HG03565 (cell line): ENCODE results near the gene ESYT2.

Source experiments
- ATAC-seq: cut with Tn5 transposase; IDR thresholded peaks from one replicate; pipeline ENCODE4 v1.9.1; 2021; ENCODE audit warnings: mild to moderate bottlenecking, moderate library complexity; ENCODE audit not compliant: unreplicated experiment

ESYT2 gene

DNA sequence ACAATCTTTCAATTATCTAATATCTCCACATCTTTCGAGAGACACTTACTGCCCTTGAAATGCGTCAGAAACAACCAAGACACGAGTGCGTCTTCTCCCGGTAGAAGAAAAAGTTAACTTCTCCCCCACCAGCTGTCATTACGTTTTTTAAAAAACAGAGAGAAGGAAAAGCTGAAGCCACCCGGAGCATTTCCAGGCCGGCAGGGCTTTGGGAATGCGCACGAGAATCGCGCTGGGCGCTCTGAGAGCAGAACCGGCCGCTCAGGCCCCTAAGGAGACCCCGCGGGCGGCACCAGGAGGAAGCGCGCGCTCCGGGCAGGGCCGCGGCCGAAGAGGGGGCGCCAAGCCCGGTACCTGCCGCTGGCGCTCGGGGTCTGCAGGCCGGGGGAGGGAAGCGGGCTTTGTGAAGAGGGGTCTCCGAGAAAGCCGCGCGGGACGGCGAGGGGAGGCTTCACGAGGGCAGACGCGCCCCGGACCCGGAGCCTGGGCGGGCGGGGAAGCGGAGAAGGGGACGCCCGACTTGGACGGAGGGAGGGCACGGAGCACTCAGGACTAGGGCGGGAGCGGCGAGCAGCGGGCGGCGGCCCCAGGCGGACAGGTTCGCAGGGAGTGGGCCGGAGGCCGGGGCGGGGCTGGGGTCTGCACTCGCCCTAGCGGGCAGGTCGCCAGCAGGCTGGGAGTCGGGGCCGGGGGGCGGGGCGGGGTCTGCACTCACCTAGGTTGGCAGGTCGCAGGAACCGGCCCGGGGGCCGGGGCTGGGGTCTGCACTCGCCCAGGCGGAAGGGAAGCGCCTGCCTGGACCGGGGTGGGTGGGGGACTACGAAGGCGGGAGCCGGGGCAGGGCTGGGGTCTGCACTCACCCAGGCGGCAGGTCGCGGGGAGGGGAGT is 932 bp downstream of the ESYT2 start:
- no peak for ATAC-seq

GRCh38 chr7:158827411-158828132 is 1.7 kb downstream of the ESYT2 start:
- no peak for ATAC-seq

DNA sequence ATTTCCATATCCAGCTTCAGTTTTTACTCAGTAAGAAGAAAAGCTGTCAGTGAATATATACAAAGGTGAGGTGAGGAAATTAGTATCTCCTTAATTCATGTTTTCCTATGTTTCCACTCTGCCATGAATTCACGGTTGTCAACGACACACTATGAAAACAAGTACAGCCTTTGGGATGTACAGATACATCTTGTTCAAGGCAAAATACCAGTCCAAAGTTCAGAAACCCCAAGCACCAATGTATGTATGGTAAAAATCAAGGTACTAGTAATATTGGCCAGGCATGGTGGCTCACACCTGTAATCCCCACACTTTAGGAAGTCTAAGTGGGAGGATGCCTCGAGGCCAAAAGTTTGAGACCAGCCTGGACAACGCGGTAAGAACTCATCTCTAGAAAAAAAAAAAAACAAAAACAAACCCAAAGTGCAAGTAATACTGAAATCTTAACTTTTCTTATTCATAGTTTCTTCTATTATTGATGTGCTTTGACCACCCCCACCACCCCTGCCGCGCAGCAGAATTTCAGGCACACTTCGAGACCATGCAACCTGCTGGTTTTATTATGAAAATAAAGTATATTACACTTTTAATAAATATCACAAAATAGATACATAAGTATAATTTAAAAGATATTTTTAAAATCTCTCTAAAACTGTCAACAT is 3.5 kb downstream of the ESYT2 start:
- ATAC-seq, result no peak

DNA sequence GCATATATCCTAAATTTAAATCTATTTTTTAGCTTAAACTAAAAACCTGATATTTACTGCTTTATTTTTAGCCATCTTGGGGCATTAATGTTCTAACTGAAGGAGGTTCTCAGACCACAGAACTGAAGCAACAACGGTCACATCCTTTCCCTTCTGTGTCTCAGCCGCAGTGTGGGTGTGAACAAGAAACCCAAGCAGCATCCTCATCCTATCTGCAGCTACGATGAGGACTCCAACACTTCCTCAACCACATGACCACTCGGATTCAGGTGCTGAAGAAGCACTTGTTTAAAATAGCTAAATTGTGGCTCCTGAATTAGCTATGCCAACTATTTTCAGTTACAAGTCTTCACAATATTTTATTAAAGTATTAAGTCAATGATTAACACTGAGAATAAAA is 5.3 kb downstream of the ESYT2 start:
- peak; percentile 81 for ATAC-seq

GRCh38 chr7:158821171-158822031 is 7.9 kb downstream of the ESYT2 start:
- no peak for ATAC-seq

DNA sequence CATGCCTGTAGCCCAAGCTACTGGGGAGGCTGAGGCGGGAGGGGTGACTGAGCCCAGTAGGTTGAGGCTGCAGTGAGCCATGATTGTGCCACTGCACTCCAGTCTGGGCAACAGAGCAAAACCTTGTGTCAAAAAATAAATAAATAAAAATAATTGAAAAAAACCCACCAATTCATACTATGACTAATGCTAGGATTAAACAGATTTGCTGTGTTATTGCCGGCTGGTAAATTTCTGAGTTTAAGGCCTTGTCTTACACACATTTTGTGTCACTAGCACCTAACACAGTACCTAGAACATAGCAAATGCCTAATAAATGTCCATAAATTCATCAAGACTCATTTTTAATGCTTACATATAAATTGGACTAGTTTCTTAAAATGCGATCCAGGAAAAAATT is 8.7 kb downstream of the ESYT2 start:
- ATAC-seq, result no peak

- no peak for ATAC-seq
These were observed 9.6 kb downstream of the ESYT2 start for GRCh38 chr7:158819571-158820203.

DNA sequence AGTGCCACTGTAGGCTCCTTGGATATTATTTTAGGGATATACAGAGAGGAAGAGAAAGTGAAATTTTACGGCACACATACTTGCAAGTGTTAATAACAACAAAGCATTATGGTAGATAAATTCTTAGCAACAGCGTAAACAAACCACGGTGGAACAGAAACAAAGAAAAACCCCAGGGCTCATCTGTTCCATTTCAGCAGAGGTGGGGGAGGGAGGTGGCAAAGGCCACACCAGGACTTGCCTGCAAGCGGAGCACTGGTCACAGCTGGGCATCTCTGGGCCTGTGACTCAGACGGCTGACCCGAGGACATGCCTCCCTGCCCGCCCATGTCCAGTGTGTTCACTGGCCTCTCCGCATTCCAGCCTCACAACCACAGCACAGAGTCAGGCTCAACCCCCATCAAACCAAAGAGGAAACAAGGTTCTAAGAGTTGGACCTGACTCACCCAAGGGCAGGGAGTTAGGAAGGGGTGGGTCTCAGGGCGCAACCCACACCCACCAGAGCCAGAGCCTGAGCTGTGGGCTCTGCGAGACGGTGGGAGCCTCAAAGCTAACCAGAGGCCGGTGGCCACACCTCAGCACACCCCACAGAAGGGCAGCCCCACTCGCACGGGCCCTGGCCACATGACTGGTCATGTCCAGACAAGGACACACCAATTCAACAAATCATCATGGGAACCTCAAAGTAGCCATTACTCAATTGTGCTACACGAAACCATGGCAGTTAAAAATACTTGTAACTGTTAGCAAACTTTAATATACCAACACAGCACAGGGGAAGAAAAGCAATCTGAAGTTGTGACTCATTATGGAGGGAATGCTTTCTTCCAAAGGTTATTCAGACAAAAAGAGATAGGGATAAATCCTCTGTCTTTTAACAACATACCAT is 10.7 kb downstream of the ESYT2 start:
- ATAC-seq, result peak; percentile 66

DNA sequence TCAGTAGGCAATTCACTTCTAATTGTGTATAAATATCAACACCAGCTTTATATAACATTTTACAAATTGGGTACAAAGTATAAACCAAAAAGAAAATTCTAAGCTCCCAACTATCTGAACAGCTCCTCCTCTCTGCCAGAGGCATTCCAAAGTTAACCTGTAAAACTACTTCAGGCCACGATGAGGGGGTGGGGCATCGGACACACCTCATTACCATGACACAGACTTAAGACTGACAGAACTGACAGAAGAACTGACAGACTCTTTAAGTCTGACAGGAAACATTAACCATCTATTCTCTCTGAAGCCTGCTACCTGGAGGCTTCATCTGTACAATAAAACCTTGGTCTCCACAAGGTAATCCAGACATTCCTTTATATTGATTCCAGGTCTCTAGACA is 12.3 kb downstream of the ESYT2 start:
- ATAC-seq, result no peak

- ATAC-seq, result no peak
These were observed 13.0 kb downstream of the ESYT2 start for GRCh38 chr7:158816271-158816670.

DNA sequence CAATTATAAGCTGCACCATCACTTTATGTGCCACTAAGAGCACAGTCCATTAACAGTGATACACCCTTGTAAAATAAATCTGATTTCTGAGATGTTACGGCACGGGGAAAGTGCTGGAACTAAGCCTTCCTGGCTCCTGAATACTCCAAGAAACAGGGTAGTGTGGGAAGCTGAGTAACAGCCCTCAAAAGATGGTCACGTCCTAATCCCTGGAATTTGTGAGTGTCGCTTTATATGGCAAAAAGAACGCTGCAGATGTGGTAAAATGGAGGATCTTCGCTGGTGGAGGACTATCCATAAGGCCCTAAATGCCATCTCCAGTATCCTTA is 13.5 kb downstream of the ESYT2 start:
- no peak for ATAC-seq

GRCh38 chr7:158815083-158815799 is 14.1 kb downstream of the ESYT2 start:
- ATAC-seq, result no peak

GRCh38 chr7:158814637-158815036 is 14.7 kb downstream of the ESYT2 start:
- ATAC-seq, result no peak

DNA sequence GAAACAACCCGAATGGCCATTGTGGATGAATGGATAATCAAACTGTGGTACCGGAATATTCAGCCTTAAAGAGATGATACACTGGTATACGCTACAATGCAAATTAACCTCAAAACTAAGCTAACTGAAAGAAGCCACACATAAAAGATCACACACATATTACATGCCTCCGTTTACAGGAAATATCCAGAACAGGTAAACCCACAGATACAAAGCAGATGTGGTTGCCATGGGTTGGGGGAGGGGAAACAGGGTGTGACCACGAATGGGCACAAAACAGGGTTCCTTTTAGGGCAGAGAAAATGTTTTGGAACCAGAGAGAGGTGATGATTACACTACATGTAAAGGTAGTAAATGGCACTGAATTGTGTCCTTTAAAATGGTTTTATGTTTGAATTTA is 16.6 kb downstream of the ESYT2 start:
- no peak for ATAC-seq

GRCh38 chr7:158811894-158812293 is 17.4 kb downstream of the ESYT2 start:
- ATAC-seq, result no peak

- ATAC-seq, result no peak
These were observed 17.8 kb downstream of the ESYT2 start for GRCh38 chr7:158811461-158811860.

DNA sequence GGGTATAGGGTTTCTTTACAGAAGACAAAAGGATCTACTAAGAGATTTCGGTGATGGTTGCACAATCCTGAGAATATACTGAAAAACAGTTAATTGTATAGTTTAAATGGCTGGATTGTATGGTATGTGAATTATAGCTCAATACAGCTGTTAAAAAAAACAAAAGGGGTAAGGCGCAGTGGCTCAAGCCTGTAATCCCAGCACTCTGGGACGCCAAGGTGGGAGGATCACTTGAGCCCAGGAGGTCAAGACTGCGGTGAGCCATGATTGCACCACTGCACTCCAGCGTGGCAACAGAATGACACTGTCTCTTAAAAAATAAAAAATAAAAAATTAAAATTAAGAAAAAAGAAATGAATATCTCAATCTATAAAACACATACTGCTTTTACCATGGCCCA is 18.5 kb downstream of the ESYT2 start:
- no peak for ATAC-seq

DNA sequence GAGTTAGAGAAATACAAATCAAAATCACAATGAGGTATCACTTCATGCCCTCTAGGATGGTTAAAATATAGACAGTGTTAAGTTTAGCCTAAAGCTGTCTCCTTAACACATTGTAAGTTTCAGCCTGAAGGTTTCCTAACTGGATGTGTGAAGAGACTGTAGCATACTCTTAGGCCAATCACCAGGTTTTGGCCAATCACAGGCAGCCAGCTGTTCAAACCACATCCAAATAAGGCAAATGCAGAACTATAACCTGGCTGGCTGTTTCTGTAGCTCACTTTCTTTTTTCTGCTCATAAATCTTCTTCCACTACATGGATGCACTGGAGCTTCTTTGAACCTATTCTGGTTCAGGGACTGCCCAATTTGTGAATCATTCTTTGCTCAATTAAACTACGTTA is 19.7 kb downstream of the ESYT2 start:
- ATAC-seq, result peak; percentile 96

DNA sequence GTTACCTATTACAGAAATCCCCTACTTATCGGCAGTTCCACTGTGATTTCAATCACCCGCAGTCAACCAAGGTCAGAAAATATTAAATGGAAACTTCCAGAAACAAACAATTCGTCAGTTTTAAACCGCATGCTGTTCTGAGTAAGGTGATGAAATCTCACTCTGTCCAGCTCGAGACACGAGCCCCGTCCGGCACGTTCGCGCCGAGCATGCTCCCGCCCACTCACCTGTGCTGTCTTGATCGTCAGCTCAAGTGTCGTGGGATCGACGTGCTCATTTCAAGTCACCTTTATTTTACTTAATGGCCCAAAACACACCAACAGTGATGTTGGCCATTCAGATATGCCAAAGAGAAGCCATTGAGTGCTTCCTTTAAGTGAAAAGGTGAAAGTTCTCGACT is 21.2 kb downstream of the ESYT2 start:
- no peak for ATAC-seq
